Measurements from ENCODE around the gene RABGAP1.

RABGAP1 gene

GRCh38 chr9:122944960-122945888, 4.4 kb downstream of the RABGAP1 start:
- DNase-seq (ENCODE audit: low spot score) = no peak

GRCh38 chr9:122946461-122947005, 5.7 kb downstream of the RABGAP1 start:
- DNase-seq (ENCODE audit: low spot score) = no peak

- no peak for DNase-seq (ENCODE audit: low spot score)
Measured at GRCh38 chr9:122948313-122948712, 7.5 kb downstream of the RABGAP1 start.

GRCh38 chr9:122949696-122950095, 8.9 kb downstream of the RABGAP1 start:
- DNase-seq (ENCODE audit: low spot score) = no peak

- no peak for DNase-seq (ENCODE audit: low spot score)
Measured at GRCh38 chr9:122950263-122950662, 9.4 kb downstream of the RABGAP1 start.

GRCh38 chr9:122951056-122951455, 10.2 kb downstream of the RABGAP1 start:
- DNase-seq (ENCODE audit: low spot score) = no peak

- DNase-seq (ENCODE audit: low spot score) = peak; percentile 61
Measured at GRCh38 chr9:122954253-122954691, 13.5 kb downstream of the RABGAP1 start.

GRCh38 chr9:122955961-122956360, 15.1 kb downstream of the RABGAP1 start:
- DNase-seq (ENCODE audit: low spot score) = no peak

GRCh38 chr9:122961139-122961538, 20.3 kb downstream of the RABGAP1 start:
- DNase-seq (ENCODE audit: low spot score) = no peak

GRCh38 chr9:122975196-122975595, 34.4 kb downstream of the RABGAP1 start:
- no peak for DNase-seq (ENCODE audit: low spot score)

GRCh38 chr9:122978601-122979000, 37.8 kb downstream of the RABGAP1 start:
- peak; percentile 32 for DNase-seq (ENCODE audit: low spot score)

GRCh38 chr9:122986010-122986409, 45.2 kb downstream of the RABGAP1 start:
- DNase-seq (ENCODE audit: low spot score) = no peak

- no peak for DNase-seq (ENCODE audit: low spot score)
Measured at GRCh38 chr9:122988141-122988540, 47.3 kb downstream of the RABGAP1 start.

GRCh38 chr9:122988920-122989621, 48.3 kb downstream of the RABGAP1 start:
- no peak for DNase-seq (ENCODE audit: low spot score)

- DNase-seq (ENCODE audit: low spot score) = peak; percentile 52
Measured at GRCh38 chr9:122991370-122991830, 50.6 kb downstream of the RABGAP1 start.

- DNase-seq (ENCODE audit: low spot score) = no peak
Measured at GRCh38 chr9:122996586-122996985, 55.8 kb downstream of the RABGAP1 start.

- DNase-seq (ENCODE audit: low spot score) = no peak
Measured at GRCh38 chr9:122998448-122998847, 57.6 kb downstream of the RABGAP1 start.

GRCh38 chr9:123000371-123001068, 59.7 kb downstream of the RABGAP1 start:
- no peak for DNase-seq (ENCODE audit: low spot score)

GRCh38 chr9:123002754-123003153, 61.9 kb downstream of the RABGAP1 start:
- DNase-seq (ENCODE audit: low spot score) = no peak

GRCh38 chr9:123003466-123003865, 62.6 kb downstream of the RABGAP1 start:
- no peak for DNase-seq (ENCODE audit: low spot score)

- no peak for DNase-seq (ENCODE audit: low spot score)
Measured at GRCh38 chr9:123005964-123006363, 65.1 kb downstream of the RABGAP1 start.

- no peak for DNase-seq (ENCODE audit: low spot score)
Measured at GRCh38 chr9:123007269-123007668, 66.4 kb downstream of the RABGAP1 start.
